AG10803 (cell line): Measurements from ENCODE around the gene ADGRA1.

ENCODE experiments used
- DNase-seq: peaks from one replicate; pipeline ENCODE4 v3.0.0; 2010; ENCODE audit warnings: low read depth
- H3K4me3 ChIP-seq: 2 replicates; pipeline ENCODE4 v1.5.1; 2011; ENCODE audit warnings: mild to moderate bottlenecking, low read length, control low read depth
- TF ChIP-seq, protein P1 (sequence below): conservative IDR thresholded peaks from 2 replicates; pipeline ENCODE4 v1.5.1; 2011; ENCODE audit warnings: mild to moderate bottlenecking, low read length, control low read depth, inconsistent platforms

The ADGRA1 gene

DNA sequence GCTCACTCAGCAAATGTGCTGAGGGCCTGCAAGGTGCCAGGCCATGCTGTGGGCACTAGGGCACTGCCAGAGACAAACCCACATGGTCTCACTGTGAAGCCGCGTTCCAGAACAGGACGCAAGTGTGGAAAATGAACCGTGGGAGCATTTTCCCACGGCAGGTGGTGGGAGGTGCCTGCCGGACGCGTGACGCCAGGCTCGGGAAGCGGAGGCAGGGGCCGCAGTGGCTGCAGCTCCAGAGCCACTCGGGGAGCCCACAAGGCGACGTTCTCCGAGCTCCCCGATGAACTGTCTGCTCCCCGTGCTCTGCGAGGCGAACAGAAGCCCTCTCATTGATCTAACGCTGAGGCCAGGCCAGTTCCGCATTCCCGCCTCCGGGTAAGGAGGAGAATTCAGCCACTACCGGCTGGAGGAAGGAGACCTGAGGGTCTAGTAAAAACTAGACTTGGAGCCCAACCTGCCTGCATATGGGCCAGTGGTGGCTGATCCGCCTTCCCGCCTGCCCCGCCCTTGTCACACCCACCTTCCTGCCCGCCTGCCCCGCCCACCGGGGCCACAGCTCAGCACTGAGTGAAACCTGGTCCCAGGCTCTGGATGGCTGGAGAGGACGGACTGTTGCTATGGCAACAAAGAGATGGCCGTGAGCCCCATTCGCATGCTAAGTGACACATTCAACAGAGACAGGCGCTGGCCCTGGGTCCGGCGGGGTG is 13.1 kb downstream of the ADGRA1 start:
- no peak overlapping the region for H3K4me3 ChIP-seq
- no peak for DNase-seq
- TF ChIP-seq, protein P1, sequence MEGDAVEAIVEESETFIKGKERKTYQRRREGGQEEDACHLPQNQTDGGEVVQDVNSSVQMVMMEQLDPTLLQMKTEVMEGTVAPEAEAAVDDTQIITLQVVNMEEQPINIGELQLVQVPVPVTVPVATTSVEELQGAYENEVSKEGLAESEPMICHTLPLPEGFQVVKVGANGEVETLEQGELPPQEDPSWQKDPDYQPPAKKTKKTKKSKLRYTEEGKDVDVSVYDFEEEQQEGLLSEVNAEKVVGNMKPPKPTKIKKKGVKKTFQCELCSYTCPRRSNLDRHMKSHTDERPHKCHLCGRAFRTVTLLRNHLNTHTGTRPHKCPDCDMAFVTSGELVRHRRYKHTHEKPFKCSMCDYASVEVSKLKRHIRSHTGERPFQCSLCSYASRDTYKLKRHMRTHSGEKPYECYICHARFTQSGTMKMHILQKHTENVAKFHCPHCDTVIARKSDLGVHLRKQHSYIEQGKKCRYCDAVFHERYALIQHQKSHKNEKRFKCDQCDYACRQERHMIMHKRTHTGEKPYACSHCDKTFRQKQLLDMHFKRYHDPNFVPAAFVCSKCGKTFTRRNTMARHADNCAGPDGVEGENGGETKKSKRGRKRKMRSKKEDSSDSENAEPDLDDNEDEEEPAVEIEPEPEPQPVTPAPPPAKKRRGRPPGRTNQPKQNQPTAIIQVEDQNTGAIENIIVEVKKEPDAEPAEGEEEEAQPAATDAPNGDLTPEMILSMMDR: no peak

DNA sequence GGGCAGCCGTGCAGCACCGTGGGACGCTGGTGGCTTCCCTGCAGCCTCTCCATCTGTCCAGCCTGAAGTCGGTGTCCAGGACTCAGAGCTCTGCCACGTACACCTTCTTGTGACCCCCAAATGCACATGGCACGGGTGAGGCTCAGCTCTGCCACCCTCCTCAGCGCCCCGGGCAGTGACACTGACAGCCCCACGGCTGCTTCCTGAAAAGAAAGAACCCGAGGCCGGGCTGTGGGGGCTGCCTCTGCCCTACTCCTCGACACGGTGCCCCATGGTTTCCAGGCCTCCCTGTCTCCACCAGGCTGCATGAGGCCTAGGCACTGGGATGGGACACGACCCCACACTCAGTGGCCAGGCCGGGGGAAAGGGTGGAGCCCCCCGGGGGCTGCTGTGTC is 13.7 kb downstream of the ADGRA1 start:
- TF ChIP-seq, protein P1: no peak
- no peak overlapping the region for H3K4me3 ChIP-seq

DNA sequence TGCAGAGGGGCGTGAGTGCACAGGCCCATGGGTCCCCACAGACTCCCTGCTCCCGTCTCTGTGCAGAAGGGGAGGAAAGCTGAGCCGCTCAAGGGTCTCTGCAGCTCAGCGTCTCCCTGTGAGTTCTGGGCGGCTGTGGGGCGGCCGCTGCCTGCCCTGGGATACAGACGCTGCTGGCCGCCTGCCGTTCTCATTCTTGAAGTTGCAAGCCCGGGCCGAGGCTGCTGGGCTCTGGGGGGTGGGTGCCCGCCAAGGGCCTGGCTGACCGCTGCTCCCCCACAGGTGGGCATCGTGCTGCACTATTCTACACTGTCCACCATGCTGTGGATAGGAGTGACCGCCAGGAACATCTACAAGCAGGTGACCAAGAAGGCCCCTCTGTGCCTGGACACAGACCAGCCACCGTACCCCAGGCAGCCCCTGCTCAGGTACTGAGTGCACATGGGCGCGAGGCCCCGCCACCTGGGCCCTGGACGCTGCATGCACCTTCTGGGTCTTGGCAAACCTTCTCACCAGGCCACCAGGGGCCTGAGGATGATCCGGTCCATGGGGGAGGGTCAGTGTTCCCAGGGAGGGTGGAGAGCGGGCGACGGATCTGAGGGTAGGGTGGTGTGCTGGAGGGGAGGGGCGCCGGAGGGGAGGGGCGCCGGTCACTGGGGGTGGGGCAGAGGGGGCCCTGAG is 14.8 kb downstream of the ADGRA1 start:
- no peak overlapping the region for H3K4me3 ChIP-seq
- TF ChIP-seq, protein P1: no peak
- no peak for DNase-seq

More for the DNA sequence above, 13.7 kb downstream of the ADGRA1 start:
- no peak for DNase-seq

DNA sequence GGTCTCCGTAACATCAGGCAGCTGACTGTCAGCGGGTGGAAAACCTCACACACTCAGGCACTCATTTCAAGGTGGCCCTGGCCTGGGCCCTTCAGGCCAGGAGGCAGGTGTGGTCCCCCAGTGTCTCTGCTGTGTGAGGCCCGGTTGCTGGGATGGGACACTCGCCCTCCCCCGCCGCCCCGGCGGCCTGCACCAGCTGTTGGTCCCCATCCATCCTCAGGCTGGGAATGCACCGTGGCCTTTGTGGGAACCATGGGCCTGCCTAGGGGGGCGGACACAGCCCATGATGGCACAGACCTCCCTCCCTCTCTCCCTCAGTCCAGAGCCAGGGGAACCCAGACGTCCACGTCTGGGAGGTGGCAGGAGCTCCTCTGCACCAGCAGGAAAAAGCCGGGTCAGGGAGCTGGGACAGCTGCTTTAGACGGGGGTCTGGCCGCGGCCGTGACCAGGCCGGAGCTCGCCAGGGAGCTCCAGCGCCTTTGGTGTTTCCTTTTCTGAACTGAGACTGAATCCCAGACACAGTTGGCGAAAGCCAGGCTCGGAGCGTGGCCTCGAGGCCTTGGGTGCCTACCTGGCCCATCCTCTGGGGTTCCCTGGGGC is 15.7 kb downstream of the ADGRA1 start:
- TF ChIP-seq, protein P1: no peak
- H3K4me3 ChIP-seq: no peak overlapping the region
- no peak for DNase-seq

DNA sequence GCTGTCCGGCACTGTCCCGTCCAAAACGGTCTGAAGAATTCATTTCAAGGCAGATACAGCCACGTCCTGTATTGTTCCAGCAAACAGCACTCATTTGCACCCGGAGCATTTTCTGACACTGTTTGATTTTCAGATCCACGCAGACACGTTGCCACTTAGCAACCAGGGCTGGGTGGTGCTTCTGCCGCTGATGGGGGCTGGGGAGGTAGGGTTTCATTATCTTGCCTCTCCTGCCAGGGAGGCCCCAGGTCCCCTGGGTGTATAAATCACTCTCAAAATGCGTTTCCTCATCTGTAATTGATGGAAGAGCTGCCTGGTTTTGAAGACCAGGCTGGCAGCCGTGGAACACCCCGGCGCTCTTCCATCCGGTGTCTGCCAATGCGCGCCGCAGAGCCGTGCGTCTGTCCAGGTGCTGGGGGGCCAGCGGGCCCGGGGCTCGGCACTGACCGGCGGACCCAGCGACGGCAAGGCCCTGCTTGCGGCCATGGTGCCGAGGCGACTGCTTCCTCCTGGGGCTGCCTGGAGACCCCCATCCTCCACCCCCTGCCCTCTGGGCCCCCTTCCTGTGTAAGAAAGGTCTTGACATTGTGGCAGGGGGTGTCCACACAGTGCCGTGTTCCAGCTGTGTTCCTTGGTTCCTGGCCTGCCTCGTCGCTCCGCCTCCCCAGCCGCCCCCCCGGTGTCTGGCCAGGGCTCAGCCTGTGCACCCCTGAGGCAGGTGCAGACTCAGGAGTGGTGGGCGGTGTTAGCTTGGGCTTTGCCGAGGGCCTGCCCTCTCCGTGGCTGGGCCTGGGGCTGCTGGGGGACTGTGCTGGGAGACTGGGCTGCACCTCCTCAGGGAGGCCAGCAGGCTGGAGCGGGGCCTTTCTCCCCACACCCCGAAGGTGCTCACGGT is 16.6 kb downstream of the ADGRA1 start:
- no peak overlapping the region for H3K4me3 ChIP-seq
- TF ChIP-seq, protein P1: no peak
- DNase-seq: no peak

DNA sequence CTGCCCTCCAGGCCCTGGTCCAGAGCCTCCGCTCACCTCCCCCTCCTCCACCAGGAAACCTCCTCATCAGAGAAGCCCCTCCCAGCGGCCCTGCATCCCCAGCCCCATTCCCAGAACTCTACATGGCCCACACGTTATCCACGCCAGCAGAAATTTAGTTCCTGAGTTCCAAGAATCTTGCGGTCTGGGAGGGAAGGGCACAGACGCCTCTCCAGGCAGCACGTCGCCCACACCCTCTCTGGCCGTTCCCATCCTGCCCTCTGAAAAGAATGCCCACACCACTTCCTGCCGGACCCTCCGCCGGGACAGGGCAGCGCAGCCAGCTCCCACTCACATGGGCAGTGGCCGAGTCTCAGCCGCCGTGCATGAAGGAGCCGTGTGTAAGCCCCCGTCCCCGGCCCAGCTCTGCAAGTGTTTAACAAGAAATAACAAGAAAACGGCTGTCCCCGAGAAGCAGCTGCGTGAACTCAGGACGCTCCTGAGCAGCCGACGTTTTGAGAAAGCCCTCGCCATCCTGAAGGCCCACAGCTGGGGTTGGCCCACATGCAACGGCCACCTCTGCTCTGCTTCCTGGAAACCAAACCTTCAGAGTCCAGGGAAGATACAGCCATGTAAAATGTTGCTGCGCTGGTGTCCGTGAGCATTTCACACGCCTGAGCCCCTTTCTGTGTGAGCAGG is 17.4 kb downstream of the ADGRA1 start:
- no peak for DNase-seq
- no peak overlapping the region for H3K4me3 ChIP-seq
- TF ChIP-seq, protein P1: no peak
